ENCODE data around the gene A4GALT.

A4GALT gene

GRCh38 chr22:42700355-42700754, 20.3 kb downstream of the A4GALT start:
- no peak for DNase-seq

GRCh38 chr22:42699976-42700352, 20.7 kb downstream of the A4GALT start:
- no peak for DNase-seq

DNA sequence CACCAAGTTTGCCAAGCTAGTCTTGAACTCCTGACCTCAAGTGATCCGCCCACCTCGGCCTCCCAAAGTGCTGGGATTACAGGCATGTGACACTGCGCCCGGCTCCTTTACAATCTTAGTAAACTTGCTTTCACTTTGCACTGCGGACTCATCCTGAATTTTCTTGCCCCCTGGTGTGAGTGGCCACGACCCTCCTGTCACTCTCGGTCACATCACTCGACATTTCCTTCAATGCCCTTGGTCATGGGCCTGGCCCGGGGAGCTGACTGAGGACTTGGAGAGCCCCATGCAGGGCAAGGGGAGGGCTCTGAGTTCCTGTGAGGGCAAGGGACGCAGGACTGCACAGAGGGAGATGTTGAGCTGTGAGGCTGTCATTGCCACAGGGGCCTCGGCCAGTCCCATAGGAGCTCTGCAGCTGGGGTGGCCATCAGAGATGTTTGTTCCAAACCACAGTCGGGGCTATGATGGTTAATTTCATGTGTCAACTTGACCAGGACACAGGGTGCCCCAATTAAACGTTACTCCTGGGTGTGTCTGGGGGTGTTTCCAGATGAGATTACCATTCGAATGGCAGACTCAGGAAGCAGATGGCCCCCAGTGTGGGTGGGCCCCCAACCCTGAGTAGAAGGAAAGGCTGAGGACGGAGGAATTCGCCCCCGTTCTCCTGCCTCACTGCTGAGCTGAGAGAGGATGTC, 21.2 kb downstream of the A4GALT start:
- DNase-seq = no peak

- DNase-seq = no peak
Measured at GRCh38 chr22:42697542-42698013, 23.1 kb downstream of the A4GALT start.

- no peak for DNase-seq
Measured at GRCh38 chr22:42696331-42696967, 24.2 kb downstream of the A4GALT start.

GRCh38 chr22:42695294-42695693, 25.4 kb downstream of the A4GALT start:
- no peak for DNase-seq

GRCh38 chr22:42693763-42694683, 26.6 kb downstream of the A4GALT start:
- DNase-seq = no peak

GRCh38 chr22:42693055-42693762, 27.5 kb downstream of the A4GALT start:
- no peak for DNase-seq

GRCh38 chr22:42692239-42693054, 28.2 kb downstream of the A4GALT start:
- no peak for DNase-seq

GRCh38 chr22:42691440-42691839, 29.2 kb downstream of the A4GALT start:
- DNase-seq = no peak

DNA sequence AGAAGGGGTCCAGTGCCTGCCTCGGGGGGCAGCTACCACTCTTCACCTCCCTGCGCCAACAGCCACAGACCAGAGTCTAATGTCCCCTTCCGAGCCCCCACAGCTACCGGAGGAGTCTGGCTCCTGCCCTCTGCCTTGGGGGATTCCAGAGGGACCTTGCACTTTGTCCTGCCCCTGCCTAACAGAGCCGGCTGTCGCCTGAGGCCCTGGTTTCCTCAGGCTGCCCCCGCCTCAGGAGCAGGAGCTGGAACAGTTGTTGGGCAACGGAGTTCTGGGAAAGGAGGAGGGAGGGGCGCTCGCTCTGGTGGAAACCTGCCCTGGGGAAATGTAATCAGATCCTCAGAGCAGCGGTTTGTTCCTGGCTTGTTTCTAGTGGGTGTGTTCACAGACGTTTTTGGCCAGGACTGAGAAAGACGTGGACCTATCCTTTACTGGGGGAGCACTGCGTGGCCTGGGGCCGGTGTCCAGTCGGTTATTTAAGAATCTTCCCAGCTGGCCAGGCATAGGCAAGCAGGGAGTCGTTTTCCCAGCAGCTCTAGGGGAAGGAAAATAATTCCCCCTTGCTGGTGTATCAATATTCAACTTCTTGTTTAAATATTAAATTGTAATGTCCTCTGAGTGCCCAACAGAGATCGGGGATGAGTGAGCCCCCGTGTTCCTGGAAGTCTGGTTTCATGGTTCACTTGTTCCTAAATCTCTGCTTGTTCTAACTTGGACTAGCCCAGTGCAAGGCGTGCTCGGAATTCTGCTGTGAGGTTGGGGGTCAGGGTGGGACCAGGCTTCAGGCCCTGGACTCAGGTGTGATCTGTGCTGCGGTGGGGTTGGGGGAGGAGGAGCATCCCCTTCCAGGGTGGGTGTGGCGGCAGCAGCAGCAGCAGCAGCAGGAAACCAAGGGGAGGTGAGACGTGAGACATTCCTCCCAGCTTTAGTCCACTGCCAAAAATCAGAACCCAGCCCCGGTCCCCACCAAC, 32.1 kb downstream of the A4GALT start:
- DNase-seq = peak; percentile 95

- no peak for DNase-seq
Measured at GRCh38 chr22:42686756-42687491, 33.7 kb downstream of the A4GALT start.

DNA sequence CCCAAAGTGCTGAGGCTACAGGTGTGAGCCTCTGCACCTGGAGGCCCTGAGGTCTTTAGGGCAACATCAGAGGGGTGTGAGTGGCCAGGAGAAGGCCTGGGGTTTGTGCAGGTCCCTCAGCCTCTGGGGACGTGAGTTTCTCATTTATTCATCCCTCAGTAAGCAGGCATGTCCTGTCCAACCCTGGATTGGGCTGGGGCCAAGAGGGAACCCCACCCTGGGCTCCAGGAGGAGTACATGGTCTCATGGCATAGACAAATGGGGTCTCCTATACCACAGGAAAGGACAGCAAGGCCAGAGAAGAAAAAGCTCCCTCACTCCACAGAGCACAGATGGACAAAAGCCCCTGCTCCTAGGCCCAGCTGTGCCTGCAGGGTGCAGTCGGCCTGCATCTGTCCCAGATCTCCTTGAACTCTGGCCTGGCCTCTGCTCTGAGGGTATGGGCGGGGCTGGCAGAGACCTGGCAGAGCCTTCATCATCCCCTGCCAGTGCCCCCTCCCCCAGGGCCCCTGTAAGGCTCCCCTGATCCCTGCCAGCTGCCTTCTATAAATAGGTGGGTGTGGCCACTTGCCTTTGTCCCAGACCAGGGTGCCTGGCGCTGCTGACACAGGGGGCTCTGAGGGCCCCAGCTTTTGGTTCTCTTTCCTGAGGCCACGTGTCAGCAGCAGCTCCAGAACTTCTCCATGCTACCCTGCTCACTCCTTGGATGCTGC, 34.6 kb downstream of the A4GALT start:
- DNase-seq = peak; percentile 53

DNA sequence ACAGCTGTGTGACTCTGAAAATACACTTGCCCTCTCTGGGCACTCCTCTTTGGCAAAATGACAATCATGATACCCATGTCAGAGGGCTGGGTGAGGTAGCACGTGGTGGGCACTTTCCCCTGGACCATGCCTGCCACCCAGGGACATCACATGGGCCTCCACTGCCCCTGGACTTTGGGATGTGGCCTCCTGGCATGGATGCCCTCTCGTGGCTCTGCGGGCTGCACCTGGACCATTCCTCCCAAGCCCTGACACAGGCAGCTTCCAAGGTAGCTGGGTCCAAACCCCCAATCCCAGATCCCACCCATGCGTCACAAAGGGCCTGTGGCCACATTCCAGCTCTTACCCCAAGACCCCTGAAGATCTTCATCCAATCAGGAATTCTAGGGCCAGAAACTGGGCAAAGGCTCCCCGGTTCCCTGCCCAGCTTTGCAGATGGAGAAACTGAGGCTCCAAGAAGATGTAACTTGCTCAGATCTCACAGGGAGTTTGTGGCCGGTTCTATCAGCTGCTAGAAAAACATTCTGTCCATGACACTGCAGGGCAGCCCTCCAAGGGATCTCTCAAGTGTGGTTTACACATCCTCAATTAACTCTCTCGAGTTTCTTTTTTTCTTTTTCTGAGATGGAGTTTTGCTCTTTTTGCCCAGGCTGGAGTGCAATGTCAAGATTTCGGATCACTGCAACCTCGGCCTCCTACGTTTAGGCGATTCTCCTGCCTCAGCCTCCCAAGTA, 36.0 kb downstream of the A4GALT start:
- DNase-seq = no peak

- peak; percentile 33 for DNase-seq
Measured at GRCh38 chr22:42683578-42684283, 36.9 kb downstream of the A4GALT start.

DNA sequence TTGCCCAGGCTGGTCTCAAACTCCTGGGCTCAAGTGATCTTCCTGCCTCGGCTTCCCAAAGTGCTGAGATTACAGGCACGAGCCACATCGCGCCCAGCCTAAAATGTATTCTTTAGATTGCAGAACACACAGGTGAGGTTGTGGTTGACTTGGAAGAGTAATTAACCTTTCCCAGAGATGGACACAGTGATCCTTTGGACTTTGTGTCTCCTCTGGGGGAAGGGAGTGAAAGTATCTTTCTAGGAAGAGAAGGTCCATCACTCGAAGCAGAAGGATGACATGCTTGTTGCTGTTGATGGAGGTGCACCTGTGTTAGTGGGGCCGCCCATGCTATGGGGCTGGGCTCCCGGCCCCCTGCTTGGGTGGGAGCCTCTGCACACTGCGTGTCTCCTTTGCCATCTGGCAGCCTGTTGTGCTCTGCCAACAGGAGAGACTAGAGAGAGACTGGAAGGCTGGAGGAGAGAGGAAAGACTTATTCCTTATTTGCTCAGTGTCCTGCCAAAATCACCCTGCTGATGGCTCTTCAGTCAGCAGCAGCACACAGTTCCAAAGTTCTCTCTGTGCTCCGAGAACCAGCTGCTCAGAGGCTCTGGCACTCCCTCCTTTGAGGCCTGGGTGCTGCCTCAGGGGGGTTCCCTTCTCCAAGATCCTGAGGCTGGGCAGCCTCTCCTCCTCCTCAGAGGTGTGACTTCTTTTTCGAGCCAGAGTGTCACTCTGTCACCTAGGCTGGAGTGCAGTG, 38.4 kb downstream of the A4GALT start:
- peak; percentile 54 for DNase-seq

- no peak for DNase-seq
Measured at GRCh38 chr22:42680648-42681047, 40.0 kb downstream of the A4GALT start.

All from NCI-H2171 (cell line).